Stimulated activated CD8-positive, alpha-beta memory T cell treated with anti-CD3 and anti-CD28 coated beads, Interleukin-15, amount 100 ng/mL, for 1 hour (primary cell): Measurements from ENCODE around the gene FGGY.

Experiments
- DNase-seq: peaks from one replicate; pipeline ENCODE4 v3.0.0-alpha.2; 2020; ENCODE audit warnings: low read depth

FGGY gene

DNA sequence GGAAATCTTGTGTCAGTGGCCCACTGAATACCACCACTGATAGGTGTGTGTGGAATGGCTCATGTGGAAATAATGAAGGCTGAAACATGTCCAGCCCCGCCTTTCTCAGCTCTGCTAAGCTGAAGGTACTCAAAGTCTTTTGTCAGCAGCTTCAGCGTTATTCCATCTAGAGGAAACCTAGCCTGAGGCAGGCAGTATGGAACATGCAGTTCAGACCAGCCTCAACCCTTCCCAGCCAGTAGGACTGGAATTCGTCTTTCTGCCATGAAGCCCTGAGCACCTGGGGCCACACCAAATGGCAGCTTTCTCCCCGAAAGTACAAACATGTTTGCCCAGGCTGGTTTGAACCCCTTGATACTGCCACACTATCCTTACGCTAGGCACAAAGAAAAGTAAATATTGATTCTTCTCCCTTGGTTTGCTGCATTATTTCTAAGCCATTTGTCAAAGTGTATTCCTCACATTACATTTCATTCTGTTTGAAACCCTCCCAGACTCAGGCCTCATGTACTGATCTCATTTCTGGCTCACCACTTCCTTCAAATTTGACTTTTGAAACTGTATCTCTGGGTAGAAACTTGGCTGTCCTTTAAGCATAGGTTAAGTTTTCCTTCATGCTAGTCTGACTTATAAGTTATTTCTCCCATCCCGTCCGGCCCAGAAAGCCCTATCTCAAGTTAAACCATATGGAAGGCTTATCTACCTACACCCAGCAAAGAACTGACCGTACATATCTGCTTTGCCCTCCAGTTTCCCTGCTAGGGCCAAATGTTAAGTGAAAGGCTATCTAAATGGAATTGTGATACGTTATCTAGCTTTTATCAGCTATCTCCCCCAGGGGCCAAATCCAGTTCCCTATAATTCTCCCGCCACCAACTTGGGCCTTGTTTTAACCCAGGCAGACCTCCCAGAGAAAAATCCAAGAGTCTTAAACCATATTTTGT lies 472.2 kb downstream of the FGGY start:
- no peak for DNase-seq

DNA sequence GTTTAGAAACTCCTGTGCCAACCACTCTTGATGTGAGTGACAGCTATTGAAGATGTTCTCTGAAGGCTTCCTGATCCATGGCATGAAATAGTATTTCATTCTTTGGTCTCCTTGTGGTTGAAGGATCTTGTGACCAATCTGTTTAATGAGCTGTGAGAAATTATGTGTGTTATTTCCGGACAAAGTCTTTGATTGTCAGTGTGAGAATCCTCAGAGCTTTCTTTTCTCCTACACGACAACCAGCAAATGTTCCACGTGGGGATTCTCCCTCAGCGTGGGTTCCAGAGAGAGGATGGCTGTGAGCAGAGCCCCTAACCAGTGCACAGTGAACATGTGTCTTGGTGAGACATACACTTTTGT lies 472.8 kb downstream of the FGGY start:
- no peak for DNase-seq

DNA sequence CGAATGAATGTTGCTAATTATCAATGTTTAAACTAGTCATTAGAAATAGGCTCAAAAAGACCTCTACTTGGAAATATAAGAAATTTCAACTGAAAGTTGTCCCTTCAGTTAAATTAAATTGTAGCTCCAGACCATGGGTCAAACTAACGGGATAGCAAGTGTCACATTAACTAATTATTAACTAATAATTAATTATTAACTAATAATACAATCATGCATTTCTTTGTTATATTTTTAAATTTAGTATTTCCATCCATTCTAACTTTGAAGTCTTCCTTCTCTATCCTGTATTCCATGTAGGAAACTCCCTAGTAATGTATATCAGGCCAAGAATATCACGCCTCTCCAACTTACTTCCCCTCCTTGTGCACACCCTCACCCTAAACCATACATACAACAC lies 474.5 kb downstream of the FGGY start:
- no peak for DNase-seq

DNA sequence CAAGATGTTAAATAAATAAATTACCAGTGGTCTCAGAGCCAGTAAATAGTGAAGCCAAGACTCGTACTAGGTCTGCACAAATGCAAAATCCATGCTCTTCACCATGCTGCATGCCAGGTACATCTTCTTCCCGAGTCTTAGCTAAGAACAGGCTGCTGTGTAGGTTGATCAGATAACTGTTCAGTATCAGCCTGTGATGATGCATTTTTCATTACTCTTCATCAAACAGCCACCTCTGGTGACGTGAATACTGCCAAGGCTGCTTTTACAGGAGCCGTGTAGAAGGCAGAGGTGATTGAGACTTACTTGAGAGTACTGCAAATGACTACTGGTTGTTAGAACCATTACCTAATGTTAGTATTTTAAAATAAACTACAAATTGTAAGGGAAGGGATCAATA lies 478.6 kb downstream of the FGGY start:
- no peak for DNase-seq

DNA sequence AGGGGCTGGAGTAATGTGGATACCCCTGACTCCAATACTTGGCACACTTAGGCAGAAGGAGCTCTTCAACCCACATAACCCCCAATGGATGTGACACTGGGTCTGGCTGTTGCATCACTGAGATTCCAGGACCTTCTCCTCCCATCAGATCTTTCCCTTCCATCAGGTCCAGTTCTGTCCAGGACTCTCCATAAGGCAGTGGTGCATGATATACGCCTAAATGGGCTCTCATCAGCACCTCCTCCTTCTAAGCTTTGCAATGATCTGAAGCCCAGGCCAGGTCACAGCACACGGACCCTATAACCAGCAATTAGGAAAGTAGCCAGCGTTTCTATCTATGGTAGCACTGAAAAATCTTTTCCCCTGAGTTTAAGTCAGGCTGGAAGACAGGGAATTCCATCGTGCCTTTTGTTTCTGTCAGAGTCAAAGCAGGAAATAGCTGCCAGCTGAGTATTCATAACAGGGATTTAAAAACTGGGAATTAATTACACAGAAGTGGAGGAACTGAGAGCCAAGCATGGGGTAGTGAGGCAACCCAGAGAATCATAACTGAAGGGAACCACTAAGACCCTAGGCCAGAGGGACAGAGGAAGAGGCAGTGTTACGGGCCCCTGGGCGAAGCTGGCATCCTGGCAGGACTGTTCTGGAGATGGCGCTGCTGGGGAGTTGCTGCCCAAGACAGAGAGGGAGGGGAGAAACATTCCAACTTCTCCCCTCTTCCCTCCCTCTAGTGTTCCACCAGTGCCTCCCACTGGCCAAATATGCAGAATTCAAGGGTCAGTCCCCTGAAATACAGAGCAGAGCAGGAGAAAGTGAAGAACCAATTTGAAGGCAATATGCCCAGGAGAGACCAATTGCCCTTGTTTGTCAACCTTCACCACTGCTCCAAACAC lies 480.3 kb downstream of the FGGY start:
- no peak for DNase-seq

DNA sequence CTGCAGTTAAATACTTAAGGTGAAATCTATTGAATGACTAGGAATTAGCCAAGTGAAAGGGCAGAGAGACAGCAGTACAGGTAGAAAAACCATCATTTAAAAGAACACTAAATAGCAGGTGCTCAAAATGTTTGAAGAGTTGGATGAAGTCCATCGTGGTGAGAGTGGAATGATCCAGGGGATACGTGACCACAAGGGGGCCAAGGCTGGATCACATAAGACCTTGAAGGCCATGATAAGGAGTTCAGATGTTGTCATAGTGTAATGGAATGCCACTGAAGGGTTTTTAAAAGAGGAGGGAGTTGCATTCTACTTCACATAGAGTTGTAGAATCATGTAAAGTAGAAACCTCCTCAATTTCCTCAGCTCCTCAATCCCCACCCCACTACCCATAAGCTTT lies 483.1 kb downstream of the FGGY start:
- no peak for DNase-seq

DNA sequence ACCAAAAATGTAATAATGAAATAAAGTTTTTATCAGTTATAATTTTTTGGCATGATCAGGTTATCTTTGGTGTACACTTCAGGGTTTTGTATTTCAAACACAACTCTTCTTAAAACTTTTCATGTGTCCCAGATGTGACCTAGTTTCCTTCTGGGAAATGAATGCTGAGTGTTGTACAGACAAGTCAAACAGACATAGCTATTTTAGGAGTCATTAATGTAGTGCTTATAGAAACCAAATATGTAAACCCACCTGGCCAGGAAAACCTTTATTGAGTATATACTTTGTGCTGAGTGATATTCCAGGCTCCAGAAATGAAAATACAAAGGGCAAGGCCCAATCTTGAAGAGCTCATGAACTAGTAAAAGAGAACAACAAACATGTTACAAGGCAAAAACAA lies 491.9 kb downstream of the FGGY start:
- DNase-seq = no peak

DNA sequence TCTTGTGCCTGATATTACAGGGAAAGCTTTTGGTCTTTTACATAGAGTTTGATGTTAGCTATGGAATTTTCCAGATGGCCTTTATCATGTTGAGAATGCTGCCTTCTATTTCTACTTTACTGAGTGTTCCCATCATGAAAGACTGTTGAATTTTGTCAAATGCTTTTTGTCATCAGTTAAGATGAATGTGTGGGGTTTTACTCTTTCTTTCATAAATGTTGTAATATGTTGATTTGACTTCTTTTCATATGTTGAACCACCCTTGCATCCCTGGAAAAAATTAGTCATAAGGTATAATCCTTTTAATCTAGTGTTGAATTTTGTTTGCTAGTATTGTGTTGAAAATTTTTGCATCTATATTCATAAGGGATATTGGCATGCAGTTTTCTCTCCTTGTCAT lies 501.7 kb downstream of the FGGY start:
- no peak for DNase-seq

DNA sequence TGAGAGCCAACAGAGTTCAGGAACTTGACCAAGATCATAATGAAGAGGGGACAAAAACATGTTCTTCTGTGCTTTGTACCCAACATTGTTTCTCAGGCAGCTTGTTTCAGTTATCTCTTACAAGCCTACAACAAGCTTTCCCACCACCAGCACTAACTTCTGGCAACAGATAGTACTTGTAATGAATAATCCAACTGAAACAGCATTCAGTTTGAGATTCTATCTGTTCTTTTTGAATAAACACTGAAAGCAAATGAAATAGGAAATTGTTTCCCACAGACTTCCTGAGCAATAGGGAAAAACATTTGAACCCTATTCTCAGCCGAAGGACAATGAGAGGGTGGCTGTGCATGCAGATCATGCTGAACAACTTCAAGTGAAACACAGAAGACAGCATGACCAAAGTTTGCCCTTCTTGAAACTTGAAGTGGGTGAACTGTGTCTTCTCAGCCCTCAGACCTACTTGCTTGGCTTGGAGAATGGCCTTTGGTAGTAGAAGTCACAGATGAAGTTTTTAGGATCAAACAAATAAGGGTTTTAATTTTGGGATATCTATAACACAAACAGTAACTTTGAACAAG lies 506.7 kb downstream of the FGGY start:
- no peak for DNase-seq

DNA sequence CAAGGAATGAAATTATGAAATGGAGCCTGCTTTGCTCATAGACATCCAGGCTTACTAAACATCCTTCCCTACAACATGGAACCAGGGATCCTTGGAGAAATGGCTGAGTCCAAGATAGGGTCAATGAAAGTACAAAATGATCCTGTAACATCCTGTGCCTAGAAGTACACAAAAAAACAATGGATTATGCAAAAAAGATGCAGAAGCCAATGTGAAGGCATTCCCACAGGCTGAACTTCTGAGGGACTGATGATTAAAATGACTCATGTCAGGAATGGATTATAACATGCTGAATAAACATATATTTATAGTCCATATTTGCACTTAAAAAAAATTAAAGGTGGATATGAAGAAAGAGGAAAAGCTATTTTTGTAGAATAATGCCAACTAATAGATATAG lies 507.4 kb downstream of the FGGY start:
- no peak for DNase-seq

DNA sequence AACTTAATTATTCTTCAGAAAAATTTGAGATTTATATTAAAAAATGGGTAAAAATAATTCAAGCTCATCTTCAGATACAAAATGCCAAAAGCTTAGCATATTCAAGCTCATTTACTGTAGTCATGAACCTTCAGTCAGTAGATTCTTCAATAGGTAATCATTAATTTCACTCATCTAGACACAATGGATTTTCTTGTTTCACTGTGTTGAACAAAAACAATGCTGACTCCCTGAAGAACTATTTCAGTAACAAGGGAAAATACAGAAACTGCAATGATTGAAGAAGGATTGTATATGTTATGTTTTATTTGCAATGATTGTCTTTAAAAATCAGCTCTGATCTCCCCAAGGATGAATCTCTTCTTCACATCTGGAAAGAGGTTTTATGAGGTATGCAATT lies 508.7 kb downstream of the FGGY start:
- DNase-seq = no peak
